Cardiac ventricle fibroblast (primary cell): ENCODE data around the gene HAAO. TPM values are rescaled to one million over a fixed set of nuclear protein-coding genes. Genes with fewer than 3 reads are reported as not detected.

Source experiments
- total RNA-seq: library from RNA; depleted of rRNA; stranded (reverse); fragments of >200 nt; gene quantifications from 2 replicates; pipeline ENCODE4 v1.2.3, GENCODE V29; 2015

Gene HAAO
- total RNA-seq: 0.64 TPM in 1 of 2 replicates, not detected in the other

GRCh38 chr2:42792583-42793333 lies at the start of gene HAAO:
HAAO (minus strand) TSS chr2:42792583; CDS start chr2:42792536, 47 bp downstream.

GRCh38 chr2:42764096-42764495 lies 28.3 kb downstream of the HAAO start, which contains the start of gene OXER1:
OXER1 (minus strand) TSS chr2:42764135; CDS start chr2:42764062, 73 bp downstream.

Other genes with a start within 250 kb of the HAAO start
- 25.6 and 25.8 TPM in 2 replicates for gene MTA3, start 224.0 kb downstream of the HAAO start, total RNA-seq
- gene OXER1, start 28.4 kb downstream of the HAAO start, total RNA-seq: not detected in 2 replicates